Tibial nerve (tissue), 4 donors: Measurements from ENCODE around the gene TBC1D22A. TPM values are rescaled to one million over a fixed set of nuclear protein-coding genes. Genes with fewer than 3 reads are reported as not detected.

Experiments used
- DNase-seq, 2 donors: peaks; one replicate each; pipeline ENCODE4 v3.0.0-alpha.2; 2019; ENCODE audit warnings: low spot score in 2 of 2
- H3K27ac ChIP-seq, 4 donors: fragments of 200-600 bp; sonication (generic) in 3 of 4; one replicate each; pipeline ENCODE4 v1.5.1; 2017 to 2019; ENCODE audit warnings: mild to moderate bottlenecking in 1 of 4
- H3K27me3 ChIP-seq, 2 donors: fragments of 200-600 bp; sonication (generic) in 1 of 2; one replicate each; pipeline versions ENCODE4 v1.5.1 to v1.6.0; 2017 to 2019
- H3K36me3 ChIP-seq, 3 donors: fragments of 200-600 bp; sonication (generic); one replicate each; pipeline ENCODE4 v1.5.1; 2018 to 2019
- H3K4me1 ChIP-seq, 4 donors: fragments of 200-600 bp; sonication (generic) in 3 of 4; one replicate each; pipeline ENCODE4 v1.5.1; 2017 to 2019
- H3K4me3 ChIP-seq, 4 donors: fragments of 200-600 bp; sonication (generic) in 3 of 4; one replicate each; pipeline ENCODE4 v1.5.1; 2017 to 2019; ENCODE audit warnings: mild to moderate bottlenecking in 1 of 4, moderate library complexity in 1 of 4
- H3K9me3 ChIP-seq, 4 donors: fragments of 200-600 bp; sonication (generic) in 3 of 4; one replicate each; pipeline ENCODE4 v1.5.1; 2017 to 2019
- CTCF ChIP-seq, 5 experiments: fragments of 200-600 bp in 3 of 5; fragments of 450-650 bp in 2 of 5; sonication (generic) in 3 of 5; IDR thresholded peaks; one replicate each; pipeline ENCODE4 v1.5.1; 2016 to 2019; ENCODE audit warnings: antibody characterized with exemption in 5 of 5, mild to moderate bottlenecking in 3 of 5, moderate library complexity in 2 of 5
- EP300 ChIP-seq, 2 donors: sonication (generic); formaldehyde crosslinking; IDR thresholded peaks; one replicate each; pipeline ENCODE4 v1.6.1; 2017; ENCODE audit warnings: antibody characterized with exemption in 2 of 2, mild to moderate bottlenecking in 1 of 2
- POLR2A ChIP-seq, 2 donors: fragments of 450-650 bp; IDR thresholded peaks; one replicate each; pipeline ENCODE4 v1.6.1; 2017; ENCODE audit warnings: antibody characterized with exemption in 2 of 2, mild to moderate bottlenecking in 2 of 2, moderate library complexity in 2 of 2
- WGBS, 2 donors: methylation state at CpG; one replicate each; pipeline ENCODE4 v1.1.5; 2018; 5-methylcytosine and 5-hydroxymethylcytosine counted together
- total RNA-seq, 4 donors: library from RNA; depleted of rRNA; stranded (reverse); fragments of >200 nt; gene quantifications; one replicate each; pipeline ENCODE4 v1.1.0, GENCODE V29; 2016

The TBC1D22A gene
- total RNA-seq, 4 donors from 2014 or later: 27.3 to 35.4 (median 29.3) TPM

- no peaks in the 10 kb centered on the region for H3K36me3 ChIP-seq
- no peak overlapping the region for H3K27ac ChIP-seq
- 70 to 92% methylated on average over 7 to 8 of the region's 8 CpGs for WGBS, 2 donors
- H3K27me3 ChIP-seq: peaks cover 0 to 15% of the 10 kb centered on the region in 2 donors
- peaks cover 0 to 28% (median 24%) of the 10 kb centered on the region in 4 donors for H3K4me1 ChIP-seq
- H3K4me3 ChIP-seq: no peak overlapping the region
- DNase-seq: no peak
- no peaks in the 10 kb centered on the region for H3K9me3 ChIP-seq
- TF ChIP-seq POLR2A (IDR thresholded peaks at IDR 0.05) (no peak), CTCF (IDR thresholded peaks at IDR 0.05) (no peak), EP300 (IDR thresholded peaks at IDR 0.05) (no peak)
These were observed 14.8 kb upstream of the TBC1D22A start for GRCh38 chr22:46747646-46748045.

- H3K4me1 ChIP-seq: peaks cover 0 to 36% (median 27%) of the 10 kb centered on the region in 4 donors
- H3K27me3 ChIP-seq: peaks cover 0 to 15% of the 10 kb centered on the region in 2 donors
- H3K4me3 ChIP-seq: no peak overlapping the region
- TF ChIP-seq EP300 (IDR thresholded peaks at IDR 0.05) (no peak), POLR2A (IDR thresholded peaks at IDR 0.05) (no peak), CTCF (IDR thresholded peaks at IDR 0.05) (no peak)
- WGBS, 2 donors: 87 to 88% methylated on average over 12 of the region's 20 CpGs
- H3K36me3 ChIP-seq: no peaks in the 10 kb centered on the region
- no peak overlapping the region for H3K27ac ChIP-seq
- no peak for DNase-seq
- no peaks in the 10 kb centered on the region for H3K9me3 ChIP-seq
These were observed 14.1 kb upstream of the TBC1D22A start for GRCh38 chr22:46748206-46748907.

- Histone ChIP-seq H3K27me3 (peaks cover 0 to 15% of the 10 kb centered on the region in 2 donors), H3K27ac (peak overlapping the region in 1 of 4 donors; percentile 58), H3K9me3 (no peaks in the 10 kb centered on the region), H3K4me1 (peaks cover 0 to 43% (median 34%) of the 10 kb centered on the region in 4 donors), H3K36me3 (no peaks in the 10 kb centered on the region), H3K4me3 (no peak overlapping the region)
- TF ChIP-seq EP300 (IDR thresholded peaks at IDR 0.05): no peak
- no peak for TF ChIP-seq POLR2A (IDR thresholded peaks at IDR 0.05)
- no peak for TF ChIP-seq CTCF (IDR thresholded peaks at IDR 0.05)
- 37 to 44% methylated on average over 15 of the region's 15 CpGs for WGBS, 2 donors
- no peak for DNase-seq
These were observed 13.4 kb upstream of the TBC1D22A start for GRCh38 chr22:46748908-46749675.

GRCh38 chr22:46749682-46750529, 12.5 kb upstream of the TBC1D22A start:
- H3K27ac ChIP-seq: peak overlapping the region in 3 of 4 donors; percentile 38 to 60 (median 58)
- no peaks in the 10 kb centered on the region for H3K36me3 ChIP-seq
- TF ChIP-seq CTCF (IDR thresholded peaks at IDR 0.05): no peak
- no peak overlapping the region for H3K4me3 ChIP-seq
- peaks cover 0 to 15% of the 10 kb centered on the region in 2 donors for H3K27me3 ChIP-seq
- DNase-seq: no peak
- 35 to 48% methylated on average over 12 to 14 of the region's 14 CpGs for WGBS, 2 donors
- peaks cover 0 to 51% (median 42%) of the 10 kb centered on the region in 4 donors for H3K4me1 ChIP-seq
- no peaks in the 10 kb centered on the region for H3K9me3 ChIP-seq
